ENCODE results near the gene FLOT2. TPM values are rescaled to one million over a fixed set of nuclear protein-coding genes. Genes with fewer than 3 reads are reported as not detected.
A peak's percentile ranks its signal among the peaks of the same experiment; 100 is the strongest.

The FLOT2 gene
- total and polyA plus RNA-seq, 2 of the 8 experiments (the other 6 are each of a cell fraction or from before 2014, with no cell fraction given) = 116 to 189 TPM

DNA sequence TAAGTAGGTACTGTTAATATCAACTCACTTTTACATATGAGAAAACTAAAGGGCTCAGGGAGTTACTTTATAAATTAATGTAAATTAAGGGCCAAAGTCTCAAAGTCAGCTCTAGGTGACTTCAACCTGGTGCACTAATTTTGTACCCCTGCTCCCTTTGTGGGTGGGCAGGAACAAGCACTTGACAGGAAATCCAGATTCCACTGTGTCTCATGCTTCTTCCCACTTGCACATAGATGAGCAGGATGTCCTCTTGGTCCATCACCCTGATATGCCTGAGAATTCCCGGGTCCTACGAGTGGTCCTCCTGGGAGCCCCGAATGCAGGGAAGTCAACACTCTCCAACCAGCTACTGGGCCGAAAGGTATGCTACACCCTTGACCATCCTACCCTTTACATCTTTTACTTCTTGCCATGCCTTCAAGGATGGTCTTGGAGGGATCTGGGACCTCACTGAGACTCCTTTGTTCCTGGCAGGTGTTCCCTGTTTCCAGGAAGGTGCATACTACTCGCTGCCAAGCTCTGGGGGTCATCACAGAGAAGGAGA, 41.4 kb downstream of the FLOT2 start:
- Histone ChIP-seq H3K4ac (replicated peaks; ENCODE audit: insufficient read length, low read depth, low read length) (no peak overlapping the region), H3K4me3 (ENCODE audit: extremely low read depth in 1 of 4, insufficient read depth in 2 of 4, low read depth in 3 of 4, low read length in 4 of 4) (peak overlapping the region in 2 of 4 experiments; percentile 78 to 90; a peak in 2 of 8 replicates), H3K56ac (replicated peaks; ENCODE audit: insufficient read length, low read depth, low read length) (no peak overlapping the region), H3K27me3 (replicated peaks in 1 of 4; ENCODE audit: control insufficient read depth in 3 of 4, extremely low read depth in 1 of 4, insufficient read depth in 3 of 4, low read length in 3 of 4) (no peaks in the 10 kb centered on the region), H2BK5ac (ENCODE audit: low read depth, low read length) (no peak overlapping the region), H3K9me3 (ENCODE audit: insufficient read depth in 2 of 2, low read depth in 1 of 2, low read length in 1 of 2) (no peaks in the 10 kb centered on the region), H4K91ac (replicated peaks; ENCODE audit: insufficient read length, low read length) (no peak overlapping the region), H3K36me3 (ENCODE audit: control insufficient read depth in 2 of 4, insufficient read depth in 4 of 4, low read length in 3 of 4) (peaks cover 16 to 23% (median 20%) of the 10 kb centered on the region in 4 experiments; a peak in 7 of 8 replicates), H2AK5ac (ENCODE audit: low read depth, low read length) (no peak overlapping the region), H3K4me1 (replicated peaks in 1 of 4; ENCODE audit: control insufficient read depth in 3 of 4, insufficient read depth in 4 of 4, low read length in 3 of 4) (no peaks in the 10 kb centered on the region; a peak in 2 of 7 replicates), H3K9ac (replicated peaks in 1 of 4; ENCODE audit: extremely low read depth in 1 of 4, low read depth in 3 of 4, low read length in 3 of 4) (no peak overlapping the region), H4K5ac (ENCODE audit: insufficient read length, low read depth, low read length) (no peak overlapping the region), H2AFZ (ENCODE audit: low read length) (no peak overlapping the region), H3K18ac (ENCODE audit: extremely low read depth, low read length) (no peak overlapping the region), H2BK20ac (ENCODE audit: low read length) (no peak overlapping the region), H3K27ac (ENCODE audit: low read depth, low read length) (no peak overlapping the region), H4K20me1 (replicated peaks in 1 of 2; ENCODE audit: control insufficient read depth in 1 of 2, insufficient read depth in 2 of 2, low read length in 2 of 2) (peaks cover 0 to 3% of the 10 kb centered on the region in 2 experiments), H3K4me2 (ENCODE audit: insufficient read depth in 1 of 2, low read depth in 2 of 2, low read length in 2 of 2) (peak overlapping the region in 1 of 2 experiments; percentile 78; a peak in 1 of 4 replicates), H3K79me2 (ENCODE audit: control insufficient read depth in 1 of 2, insufficient read depth in 2 of 2, low read length in 2 of 2) (peaks cover 0 to 6% of the 10 kb centered on the region in 2 experiments; a peak in 2 of 4 replicates), H2BK120ac (replicated peaks; ENCODE audit: low read depth, low read length) (no peak overlapping the region), H4K8ac (ENCODE audit: extremely low read depth, insufficient read depth, low read length) (peak overlapping the region; percentile 45; the same call in 1 of the 2 replicates), H3K79me1 (ENCODE audit: low read depth, low read length) (peaks cover 2% of the 10 kb centered on the region; the same call in 1 of the 2 replicates), H3K23me2 (ENCODE audit: low read depth, low read length) (peaks cover 2% of the 10 kb centered on the region), H2BK15ac (ENCODE audit: low read length) (no peak overlapping the region), H3K23ac (ENCODE audit: insufficient read length) (no peak overlapping the region), H2BK12ac (ENCODE audit: low read depth, low read length) (no peak overlapping the region), H3K14ac (ENCODE audit: insufficient read length) (no peak overlapping the region)
- ChIA-PET POLR2A (ENCODE audit: partially characterized antibody) (interaction anchor here (0.7 to 1.3 kb wide), 6 partner anchors 8 to 136 kb away, joined by 3 to 4 read pairs (median 4); partner anchors contain the start of genes FLOT2 and RPL23A), CTCF (ENCODE audit: partially characterized antibody) (interaction anchor here (0.6 to 1.5 kb wide), 5 partner anchors 10 to 93 kb away, joined by 3 to 6 read pairs (median 3); no protein-coding TSS in a partner anchor)
- FAIRE-seq = no peak
- 96% methylated on average over 5 of the region's 5 CpGs; no CpG with 5 or more reads in 1 of the 2 experiments for WGBS, 2 experiments (ENCODE audit: extremely low coverage in 1 of 2, insufficient coverage in 1 of 2, insufficient read length in 1 of 2, insufficient replicate concordance in 2 of 2, low coverage in 1 of 2, low lambda C conversion rate in 2 of 2, missing lambda C conversion rate in 1 of 2)
- no peak for DNase-seq (ENCODE audit: low read depth in 1 of 2, low spot score in 2 of 2)
- TF ChIP-seq POLR2A (IDR thresholded peaks at IDR 0.05; ENCODE audit: control extremely low read depth in 1 of 2, low read depth in 2 of 2, low read length in 2 of 2) = no peak

Measured in H1 (cell line).